ENCODE data around the gene ASPRV1. TPM values are rescaled to one million over a fixed set of nuclear protein-coding genes. Genes with fewer than 3 reads are reported as not detected.

ASPRV1 gene
- total and polyA plus RNA-seq, 2 donors (not counting 3 experiments of a cell fraction or from before 2014, with no cell fraction given) = 0.15 to 0.22 TPM

- FAIRE-seq (no peak), DNase-seq (ENCODE audit: low read depth, low spot score) (no peak)
- H2AFZ ChIP-seq (ENCODE audit: low read depth, low read length) = no peak overlapping the region
- no peaks in the 10 kb centered on the region for H4K20me1 ChIP-seq (replicated peaks; ENCODE audit: control insufficient read depth, extremely low read depth, insufficient read depth, low read length)
- H3K79me2 ChIP-seq (ENCODE audit: control insufficient read depth, insufficient read depth, low read length) = no peaks in the 10 kb centered on the region
- H3K9ac ChIP-seq (replicated peaks; ENCODE audit: extremely low read depth, insufficient read depth, low read length) = no peak overlapping the region
- peaks cover 5 to 6% of the 10 kb centered on the region in 2 experiments for H3K27me3 ChIP-seq (ENCODE audit: control insufficient read depth in 2 of 2, insufficient read depth in 2 of 2, low read length in 2 of 2)
- no peak overlapping the region for H3K27ac ChIP-seq (ENCODE audit: insufficient read depth, low read depth, low read length)
- no peaks in the 10 kb centered on the region for H3K9me1 ChIP-seq (replicated peaks; ENCODE audit: control insufficient read depth, extremely low read depth, insufficient read depth, low read length)
- no peaks in the 10 kb centered on the region for H3K9me3 ChIP-seq (replicated peaks; ENCODE audit: control insufficient read depth, insufficient read depth, low read length)
- intact Hi-C loops (cut with micrococcal nuclease) = no loop called here
- H3K4me1 ChIP-seq (ENCODE audit: control insufficient read depth, extremely low read depth, insufficient read depth, low read length) = no peaks in the 10 kb centered on the region
- dilution Hi-C loops (cut with MboI; ENCODE audit: extremely low pct_ligation_motif_present, low sequenced_read_pairs) = no loop called here
- no TSS peak for BruUV-seq (replicated peaks)
- ChIA-PET CTCF (interaction anchor here (0.6 to 0.7 kb wide), 2 partner anchors 15 to 293 kb away, joined by 3 read pairs; partner anchors contain the start of gene PCYOX1), POLR2A (no interaction called here)
- TF ChIP-seq GATA2 (IDR thresholded peaks at IDR 0.05; ENCODE audit: insufficient read depth, insufficient read length, low read depth, low read length) = no peak
- TF ChIP-seq CTCF (IDR thresholded peaks at IDR 0.05; ENCODE audit: extremely low read depth in 1 of 2, insufficient read depth in 1 of 2, low read depth in 1 of 2, low read length in 2 of 2) = no peak
- no peak for TF ChIP-seq POLR2A (IDR thresholded peaks at IDR 0.05; ENCODE audit: low read depth, low read length)
- TF ChIP-seq JUN (IDR thresholded peaks at IDR 0.05; ENCODE audit: borderline replicate concordance, insufficient read depth, insufficient read length, low read depth) = no peak
- TF ChIP-seq EZH2 (IDR thresholded peaks at IDR 0.05; ENCODE audit: borderline replicate concordance, low read depth, low read length, severe bottlenecking) = no peak
- TF ChIP-seq MAX (IDR thresholded peaks at IDR 0.05; ENCODE audit: insufficient read depth, insufficient read length) = no peak
- TF ChIP-seq MYC (IDR thresholded peaks at IDR 0.05; ENCODE audit: low read depth, low read length) = no peak
- no peak overlapping the region for H3K4me2 ChIP-seq (ENCODE audit: insufficient read depth, low read length)
- H3K4me3 ChIP-seq (replicated peaks in 1 of 3; ENCODE audit: insufficient read depth in 1 of 3, low read depth in 1 of 3, low read length in 3 of 3) = no peak overlapping the region
- H3K36me3 ChIP-seq (ENCODE audit: control insufficient read depth in 2 of 2, extremely low read depth in 1 of 2, insufficient read depth in 2 of 2, low read length in 2 of 2) = no peaks in the 10 kb centered on the region
Measured at GRCh38 chr2:69964353-69964841, 3.0 kb upstream of the ASPRV1 start.

Data from endothelial cell of umbilical vein (primary cell).